ENCODE measurements around the gene CCDC159. TPM values are rescaled to one million over a fixed set of nuclear protein-coding genes. Genes with fewer than 3 reads are reported as not detected.

CCDC159 gene
- polyA plus RNA-seq, 1 donor (not counting 4 experiments of a cell fraction or from before 2014, with no cell fraction given), result 6.4 TPM

DNA sequence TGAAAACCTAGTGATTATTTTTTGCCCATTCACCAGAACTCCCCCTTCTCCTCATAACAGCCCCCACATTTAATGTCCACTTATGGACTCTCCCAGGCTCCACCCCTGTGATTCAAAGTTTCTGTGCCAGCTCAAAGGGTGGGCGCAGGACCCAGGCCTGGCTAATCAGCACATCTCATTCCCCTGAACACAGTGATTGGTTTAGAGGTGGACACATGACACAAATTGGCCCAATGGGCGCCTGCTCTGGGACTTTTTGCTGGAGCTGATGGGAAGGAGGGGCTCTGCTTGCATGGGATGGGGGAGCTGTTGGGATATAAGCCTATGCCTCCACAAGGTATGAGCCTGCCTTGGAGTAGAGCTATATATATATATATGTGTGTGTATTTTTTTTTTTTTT is 44.0 kb downstream of the CCDC159 start:
- Histone ChIP-seq H4K20me1 (ENCODE audit: control insufficient read depth, extremely low read depth, insufficient read depth, low read length) (no peaks in the 10 kb centered on the region), H2AFZ (ENCODE audit: control insufficient read depth, low read length) (no peak overlapping the region), H3K9me1 (ENCODE audit: control insufficient read depth, extremely low read depth, insufficient read depth, low read length) (no peaks in the 10 kb centered on the region), H3K79me2 (ENCODE audit: control insufficient read depth, insufficient read depth, low read length) (no peaks in the 10 kb centered on the region), H3K9me3 (ENCODE audit: control insufficient read depth, low read depth, low read length) (no peaks in the 10 kb centered on the region), H3K4me3 (ENCODE audit: control insufficient read depth in 2 of 3, extremely low read depth in 1 of 3, insufficient read depth in 2 of 3, low read depth in 1 of 3, low read length in 3 of 3) (no peak overlapping the region), H3K36me3 (ENCODE audit: control insufficient read depth in 2 of 2, extremely low read depth in 1 of 2, insufficient read depth in 2 of 2, low read length in 2 of 2) (no peaks in the 10 kb centered on the region), H3K27me3 (ENCODE audit: control insufficient read depth, extremely low read depth, insufficient read depth, low read length) (no peaks in the 10 kb centered on the region), H3K27ac (ENCODE audit: control insufficient read depth, insufficient read depth, low read length) (no peak overlapping the region), H3K4me2 (ENCODE audit: control insufficient read depth, extremely low read depth, insufficient read depth, low read depth, low read length) (no peak overlapping the region), H3K4me1 (ENCODE audit: control insufficient read depth, extremely low read depth, insufficient read depth, low read length) (no peaks in the 10 kb centered on the region), H3K9ac (ENCODE audit: control insufficient read depth, extremely low read depth, insufficient read depth, low read length) (no peak overlapping the region)
- dilution Hi-C loops (cut with MboI; ENCODE audit: extremely low pct_ligation_motif_present, low sequenced_read_pairs), result no loop called here
- FAIRE-seq (no peak), DNase-seq (ENCODE audit: low read depth, low spot score) (no peak)
- TF ChIP-seq CTCF (optimal IDR thresholded peaks at IDR 0.05 in 1 of 3, IDR thresholded peaks at IDR 0.05 in 1 of 3, conservative IDR thresholded peaks at IDR 0.05 in 1 of 3; ENCODE audit: extremely low read depth in 1 of 3, insufficient read depth in 2 of 3, low read length in 3 of 3) (no peak), EZH2 (IDR thresholded peaks at IDR 0.05; ENCODE audit: low read length) (no peak)

GRCh38 chr19:11390933-11391680 is 44.8 kb downstream of the CCDC159 start:
- TF ChIP-seq CTCF (optimal IDR thresholded peaks at IDR 0.05 in 1 of 3, IDR thresholded peaks at IDR 0.05 in 1 of 3, conservative IDR thresholded peaks at IDR 0.05 in 1 of 3; ENCODE audit: extremely low read depth in 1 of 3, insufficient read depth in 2 of 3, low read length in 3 of 3), result no peak
- no peak for TF ChIP-seq EZH2 (IDR thresholded peaks at IDR 0.05; ENCODE audit: low read length)
- Histone ChIP-seq H3K4me1 (ENCODE audit: control insufficient read depth, extremely low read depth, insufficient read depth, low read length) (no peaks in the 10 kb centered on the region), H3K4me3 (ENCODE audit: control insufficient read depth in 2 of 3, extremely low read depth in 1 of 3, insufficient read depth in 2 of 3, low read depth in 1 of 3, low read length in 3 of 3) (no peak overlapping the region), H3K79me2 (ENCODE audit: control insufficient read depth, insufficient read depth, low read length) (no peaks in the 10 kb centered on the region), H3K27ac (ENCODE audit: control insufficient read depth, insufficient read depth, low read length) (no peak overlapping the region), H3K4me2 (ENCODE audit: control insufficient read depth, extremely low read depth, insufficient read depth, low read depth, low read length) (no peak overlapping the region), H3K9me3 (ENCODE audit: control insufficient read depth, low read depth, low read length) (no peaks in the 10 kb centered on the region), H3K9ac (ENCODE audit: control insufficient read depth, extremely low read depth, insufficient read depth, low read length) (no peak overlapping the region), H3K27me3 (ENCODE audit: control insufficient read depth, extremely low read depth, insufficient read depth, low read length) (no peaks in the 10 kb centered on the region), H3K9me1 (ENCODE audit: control insufficient read depth, extremely low read depth, insufficient read depth, low read length) (no peaks in the 10 kb centered on the region), H2AFZ (ENCODE audit: control insufficient read depth, low read length) (no peak overlapping the region), H3K36me3 (ENCODE audit: control insufficient read depth in 2 of 2, extremely low read depth in 1 of 2, insufficient read depth in 2 of 2, low read length in 2 of 2) (no peaks in the 10 kb centered on the region), H4K20me1 (ENCODE audit: control insufficient read depth, extremely low read depth, insufficient read depth, low read length) (no peaks in the 10 kb centered on the region)
- dilution Hi-C loops (cut with MboI; ENCODE audit: extremely low pct_ligation_motif_present, low sequenced_read_pairs), result no loop called here
- no peak for FAIRE-seq
- DNase-seq (ENCODE audit: low read depth, low spot score), result no peak

Measured in keratinocyte (primary cell).